ENCODE measurements around the gene IL25.
"Not testable (repeated sequence)": the region's sequence is repeated elsewhere in the genome, so short reads cannot be mapped to it uniquely, and the experiment has no call there.

Gene IL25

GRCh38 chr14:23381871-23382270 is 9.3 kb downstream of the IL25 start:
- Histone ChIP-seq H3K4me3 (no peak overlapping the region), H3K9ac (ENCODE audit: insufficient read length) (no peak overlapping the region), H3K36me3 (ENCODE audit: insufficient read depth, low read length) (no peaks in the 10 kb centered on the region), H3K9me3 (ENCODE audit: low read depth, low read length) (no peaks in the 10 kb centered on the region), H3K27ac (no peak overlapping the region)
- TF ChIP-seq EZH2 (IDR thresholded peaks at IDR 0.05) (no peak), POLR2AphosphoS5 (IDR thresholded peaks at IDR 0.05; ENCODE audit: borderline replicate concordance, low read depth, low read length) (no peak), FOXP2 (optimal IDR thresholded peaks at IDR 0.05; ENCODE audit: control extremely low read depth, extremely low read length, insufficient read depth) (no peak)
- no peak for DNase-seq (ENCODE audit: low read depth, low spot score)

DNA sequence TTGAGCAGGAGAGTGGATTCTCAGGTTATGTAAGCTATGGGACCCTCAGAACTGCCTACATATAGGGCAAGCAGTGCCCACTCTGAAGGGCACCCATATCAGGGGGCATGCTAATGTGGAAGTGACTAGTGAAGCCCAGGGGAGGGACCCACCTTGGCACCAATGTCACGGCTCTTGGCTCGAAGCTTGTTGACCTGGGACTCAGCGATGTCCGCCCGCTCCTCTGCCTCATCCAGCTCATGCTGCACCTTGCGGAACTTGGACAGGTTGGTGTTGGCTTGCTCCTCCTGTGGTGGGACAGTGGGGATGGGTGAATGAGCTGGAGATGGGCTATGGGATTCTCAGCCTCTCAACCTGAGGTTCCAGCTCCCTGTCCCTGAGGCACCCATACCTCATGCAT is 9.7 kb downstream of the IL25 start:
- no peak overlapping the region for H3K27ac ChIP-seq
- no peak overlapping the region for H3K4me3 ChIP-seq
- TF ChIP-seq EZH2 (IDR thresholded peaks at IDR 0.05): no peak
- no peak for TF ChIP-seq FOXP2 (optimal IDR thresholded peaks at IDR 0.05; ENCODE audit: control extremely low read depth, extremely low read length, insufficient read depth)
- no peak for TF ChIP-seq POLR2AphosphoS5 (IDR thresholded peaks at IDR 0.05; ENCODE audit: borderline replicate concordance, low read depth, low read length)
- no peaks in the 10 kb centered on the region for H3K9me3 ChIP-seq (ENCODE audit: low read depth, low read length)
- no peak overlapping the region for H3K9ac ChIP-seq (ENCODE audit: insufficient read length)
- no peak for DNase-seq (ENCODE audit: low read depth, low spot score)
- H3K36me3 ChIP-seq (ENCODE audit: insufficient read depth, low read length): no peaks in the 10 kb centered on the region

DNA sequence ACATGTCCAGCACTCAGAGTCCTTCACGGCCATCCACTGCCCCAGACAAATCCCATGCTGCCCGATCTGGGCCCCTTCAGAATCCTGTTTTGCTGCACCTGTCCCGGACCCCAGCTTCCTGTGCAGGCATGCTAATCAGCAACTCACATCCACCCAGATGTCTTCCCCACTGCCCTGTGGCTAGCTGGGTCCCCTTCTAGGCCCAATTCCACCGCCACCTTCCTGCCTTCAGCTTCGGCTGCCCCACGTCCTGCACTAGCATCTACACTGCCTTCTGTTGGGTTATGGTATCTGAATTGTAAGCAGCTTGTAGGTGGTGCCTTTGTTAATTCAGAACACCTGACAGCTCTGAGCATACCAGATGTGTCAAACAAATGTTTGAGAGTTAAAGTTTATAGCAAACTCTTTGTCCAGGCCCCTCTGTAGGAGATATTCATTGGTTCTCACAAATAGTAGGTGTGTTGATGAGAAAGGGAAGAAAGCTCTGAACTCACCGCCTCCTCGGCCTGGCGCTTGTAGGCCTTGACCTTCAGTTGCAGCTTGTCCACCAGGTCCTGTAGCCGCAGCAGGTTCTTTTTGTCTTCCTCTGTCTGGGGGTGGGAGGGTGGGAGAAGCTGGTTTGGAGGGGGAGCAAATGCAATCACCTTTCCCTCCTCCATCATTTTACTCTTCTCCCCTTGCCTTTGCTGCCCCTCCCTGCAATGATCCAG is 10.3 kb downstream of the IL25 start:
- Histone ChIP-seq H3K4me3 (no peak overlapping the region), H3K9ac (ENCODE audit: insufficient read length) (no peak overlapping the region), H3K27ac (no peak overlapping the region), H3K36me3 (ENCODE audit: insufficient read depth, low read length) (no peaks in the 10 kb centered on the region), H3K9me3 (ENCODE audit: low read depth, low read length) (no peaks in the 10 kb centered on the region)
- DNase-seq (ENCODE audit: low read depth, low spot score): no peak
- TF ChIP-seq FOXP2 (optimal IDR thresholded peaks at IDR 0.05; ENCODE audit: control extremely low read depth, extremely low read length, insufficient read depth) (no peak), POLR2AphosphoS5 (IDR thresholded peaks at IDR 0.05; ENCODE audit: borderline replicate concordance, low read depth, low read length) (no peak), EZH2 (IDR thresholded peaks at IDR 0.05) (no peak)

DNA sequence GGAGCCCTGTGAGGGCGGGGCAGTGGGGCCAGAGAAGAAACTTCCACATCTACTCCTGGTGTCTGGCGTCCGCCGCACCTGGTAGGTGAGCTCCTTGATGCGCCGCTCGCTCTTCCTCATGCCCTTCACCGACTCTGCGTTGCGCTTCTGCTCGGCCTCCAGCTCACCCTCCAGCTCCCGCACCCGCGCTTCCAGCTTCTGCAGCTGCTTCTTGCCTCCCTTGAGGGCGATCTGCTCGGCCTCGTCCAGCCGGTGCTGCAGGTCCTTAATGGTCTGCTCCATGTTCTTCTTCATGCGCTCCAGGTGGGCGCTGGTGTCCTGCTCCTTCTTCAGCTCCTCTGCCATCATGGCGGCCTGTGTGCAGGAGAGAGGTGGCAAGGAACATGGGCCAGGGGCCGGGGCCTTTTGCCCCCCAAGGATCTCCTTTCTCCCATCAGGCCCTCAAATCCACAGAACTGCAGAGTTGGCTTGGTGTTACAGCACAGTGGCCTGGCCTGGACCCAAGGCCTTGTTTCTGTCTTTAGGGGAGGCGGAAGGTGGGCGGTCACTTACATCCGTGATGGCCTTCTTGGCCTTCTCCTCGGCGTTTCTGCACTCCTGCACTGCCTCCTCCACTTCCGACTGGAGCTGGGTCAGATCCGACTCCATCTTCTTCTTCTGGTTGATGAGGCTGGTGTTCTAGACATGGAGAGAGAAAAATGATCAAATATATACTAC is 11.9 kb downstream of the IL25 start:
- DNase-seq (ENCODE audit: low read depth, low spot score): no peak
- TF ChIP-seq POLR2AphosphoS5 (IDR thresholded peaks at IDR 0.05; ENCODE audit: borderline replicate concordance, low read depth, low read length) (no peak), FOXP2 (optimal IDR thresholded peaks at IDR 0.05; ENCODE audit: control extremely low read depth, extremely low read length, insufficient read depth) (no peak), EZH2 (IDR thresholded peaks at IDR 0.05) (no peak)
- H3K9ac ChIP-seq (ENCODE audit: insufficient read length): no peak overlapping the region
- H3K27ac ChIP-seq: no peak overlapping the region
- no peaks in the 10 kb centered on the region for H3K9me3 ChIP-seq (ENCODE audit: low read depth, low read length)
- H3K36me3 ChIP-seq (ENCODE audit: insufficient read depth, low read length): no peaks in the 10 kb centered on the region
- no peak overlapping the region for H3K4me3 ChIP-seq

DNA sequence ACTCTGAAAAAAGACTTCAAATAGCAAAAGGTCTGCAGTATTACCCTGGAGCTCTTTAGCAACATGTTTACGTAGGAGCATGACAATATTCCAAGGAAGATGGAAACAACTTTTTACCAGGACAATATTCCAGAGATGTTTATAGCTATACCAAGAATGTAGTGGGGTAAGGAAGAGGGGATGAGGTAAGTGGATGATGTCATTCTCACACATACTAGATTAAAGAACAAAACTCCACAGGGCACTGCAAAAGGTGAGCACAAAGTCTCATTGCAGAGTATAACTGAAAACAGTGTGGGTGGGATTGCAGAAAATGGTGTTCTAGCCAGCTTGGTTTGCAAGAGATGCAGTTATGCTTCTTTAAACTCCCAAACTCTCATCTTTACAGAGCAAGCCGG is 12.6 kb downstream of the IL25 start:
- Histone ChIP-seq H3K9me3 (ENCODE audit: low read depth, low read length) (no peaks in the 10 kb centered on the region), H3K4me3 (no peak overlapping the region), H3K36me3 (ENCODE audit: insufficient read depth, low read length) (no peaks in the 10 kb centered on the region), H3K9ac (ENCODE audit: insufficient read length) (no peak overlapping the region), H3K27ac (no peak overlapping the region)
- no peak for TF ChIP-seq POLR2AphosphoS5 (IDR thresholded peaks at IDR 0.05; ENCODE audit: borderline replicate concordance, low read depth, low read length)
- no peak for TF ChIP-seq FOXP2 (optimal IDR thresholded peaks at IDR 0.05; ENCODE audit: control extremely low read depth, extremely low read length, insufficient read depth)
- TF ChIP-seq EZH2 (IDR thresholded peaks at IDR 0.05): no peak
- no peak for DNase-seq (ENCODE audit: low read depth, low spot score)

DNA sequence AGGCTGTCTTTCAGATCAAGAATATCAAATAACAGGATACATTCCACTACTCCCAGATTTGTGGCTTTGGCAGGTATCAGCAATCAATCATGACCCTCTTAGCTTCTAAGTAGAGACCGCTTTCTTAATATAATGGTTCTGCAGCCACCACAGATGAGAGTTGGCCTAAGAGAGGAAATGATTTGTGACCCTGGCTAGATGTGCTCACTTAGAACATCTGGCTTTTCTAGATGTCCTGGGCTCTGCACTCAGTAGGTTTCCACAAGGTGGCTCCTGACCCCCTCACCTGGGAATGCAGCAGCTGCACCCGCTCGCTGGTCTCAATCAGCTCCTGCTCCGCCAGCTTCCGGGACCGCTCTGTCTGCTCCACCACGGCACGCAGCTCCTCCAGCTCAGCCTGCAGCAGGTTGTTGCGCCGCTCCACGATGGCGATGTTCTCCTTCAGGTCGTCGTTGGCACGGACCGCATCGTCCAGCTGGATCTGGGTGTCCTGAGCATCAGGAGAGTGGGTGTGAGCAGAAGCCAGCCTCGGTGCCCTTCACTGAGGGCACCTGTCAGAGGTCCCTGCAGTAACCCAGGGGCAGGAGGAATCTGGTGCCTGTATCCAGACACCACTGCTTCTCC is 13.1 kb downstream of the IL25 start:
- no peak overlapping the region for H3K27ac ChIP-seq
- no peaks in the 10 kb centered on the region for H3K9me3 ChIP-seq (ENCODE audit: low read depth, low read length)
- H3K9ac ChIP-seq (ENCODE audit: insufficient read length): no peak overlapping the region
- no peak overlapping the region for H3K4me3 ChIP-seq
- TF ChIP-seq EZH2 (IDR thresholded peaks at IDR 0.05) (no peak), FOXP2 (optimal IDR thresholded peaks at IDR 0.05; ENCODE audit: control extremely low read depth, extremely low read length, insufficient read depth) (no peak), POLR2AphosphoS5 (IDR thresholded peaks at IDR 0.05; ENCODE audit: borderline replicate concordance, low read depth, low read length) (no peak)
- H3K36me3 ChIP-seq (ENCODE audit: insufficient read depth, low read length): no peaks in the 10 kb centered on the region
- DNase-seq (ENCODE audit: low read depth, low spot score): no peak

GRCh38 chr14:23386266-23386657 is 13.7 kb downstream of the IL25 start:
- H3K27ac ChIP-seq; H3K36me3 ChIP-seq (ENCODE audit: insufficient read depth, low read length); H3K4me3 ChIP-seq; H3K9ac ChIP-seq (ENCODE audit: insufficient read length); H3K9me3 ChIP-seq (ENCODE audit: low read depth, low read length); DNase-seq (ENCODE audit: low read depth, low spot score): not testable (repeated sequence)

- TF ChIP-seq EZH2 (IDR thresholded peaks at IDR 0.05) (no peak), POLR2AphosphoS5 (IDR thresholded peaks at IDR 0.05; ENCODE audit: borderline replicate concordance, low read depth, low read length) (no peak), FOXP2 (optimal IDR thresholded peaks at IDR 0.05; ENCODE audit: control extremely low read depth, extremely low read length, insufficient read depth) (no peak)
- Histone ChIP-seq H3K27ac (no peak overlapping the region), H3K9ac (ENCODE audit: insufficient read length) (no peak overlapping the region), H3K4me3 (no peak overlapping the region), H3K36me3 (ENCODE audit: insufficient read depth, low read length) (no peaks in the 10 kb centered on the region), H3K9me3 (ENCODE audit: low read depth, low read length) (no peaks in the 10 kb centered on the region)
- no peak for DNase-seq (ENCODE audit: low read depth, low spot score)
Measured at GRCh38 chr14:23386999-23387398, 14.4 kb downstream of the IL25 start.

Measured in SK-N-MC (cell line).